ENCODE measurements around the gene PHKB.
"Not testable (repeated sequence)": the region's sequence is repeated elsewhere in the genome, so short reads cannot be mapped to it uniquely, and the experiment has no call there.

The PHKB gene

GRCh38 chr16:47511882-47512281 lies 50.8 kb downstream of the PHKB start:
- peak; percentile 4 for DNase-seq

- DNase-seq: no peak
These were observed 57.9 kb downstream of the PHKB start for GRCh38 chr16:47519037-47519436.

GRCh38 chr16:47519546-47519945 lies 58.4 kb downstream of the PHKB start:
- DNase-seq: no peak

GRCh38 chr16:47519996-47520679 lies 59.0 kb downstream of the PHKB start:
- no peak for DNase-seq

GRCh38 chr16:47523342-47524006 lies 62.3 kb downstream of the PHKB start:
- no peak for DNase-seq

- no peak for DNase-seq
These were observed 62.9 kb downstream of the PHKB start for GRCh38 chr16:47524007-47524405.

- DNase-seq: no peak
These were observed 67.3 kb downstream of the PHKB start for GRCh38 chr16:47528431-47528830.

- DNase-seq: no peak
These were observed 72.7 kb downstream of the PHKB start for GRCh38 chr16:47533744-47534292.

- DNase-seq: no peak
These were observed 77.3 kb downstream of the PHKB start for GRCh38 chr16:47538472-47538871.

- DNase-seq: not testable (repeated sequence)
These were observed 78.9 kb downstream of the PHKB start for GRCh38 chr16:47539707-47540670.

- DNase-seq: not testable (repeated sequence)
These were observed 80.0 kb downstream of the PHKB start for GRCh38 chr16:47541135-47541534.

- DNase-seq: not testable (repeated sequence)
These were observed 83.1 kb downstream of the PHKB start for GRCh38 chr16:47544255-47544654.

GRCh38 chr16:47551185-47551584 lies 90.1 kb downstream of the PHKB start:
- not testable (repeated sequence) for DNase-seq

- DNase-seq: not testable (repeated sequence)
These were observed 90.6 kb downstream of the PHKB start for GRCh38 chr16:47551767-47552166.

- no peak for DNase-seq
These were observed 92.9 kb downstream of the PHKB start for GRCh38 chr16:47553853-47554564.

- not testable (repeated sequence) for DNase-seq
These were observed 93.5 kb downstream of the PHKB start for GRCh38 chr16:47554587-47554986.

GRCh38 chr16:47561286-47561685 lies 100.2 kb downstream of the PHKB start:
- DNase-seq: no peak

- DNase-seq: no peak
These were observed 101.2 kb downstream of the PHKB start for GRCh38 chr16:47562366-47562765.

GRCh38 chr16:47565454-47565853 lies 104.3 kb downstream of the PHKB start:
- peak; percentile 41 for DNase-seq

GRCh38 chr16:47567321-47567720 lies 106.2 kb downstream of the PHKB start:
- no peak for DNase-seq

GRCh38 chr16:47568351-47568750 lies 107.2 kb downstream of the PHKB start:
- DNase-seq: no peak

GRCh38 chr16:47571049-47571448 lies 109.9 kb downstream of the PHKB start:
- DNase-seq: no peak
